Stomach (tissue), 9 donors: ENCODE measurements around the gene NRXN2. TPM values are rescaled to one million over a fixed set of nuclear protein-coding genes. Genes with fewer than 3 reads are reported as not detected.

ENCODE experiments used
- DNase-seq, 2 donors: peaks; one replicate each; pipeline versions ENCODE4 v3.0.0 to v3.0.0-alpha.2; 2013 to 2019
- H3K27ac ChIP-seq, 5 donors: fragments of 200-600 bp in 4 of 5; sonication (generic) in 4 of 5; one replicate each; pipeline ENCODE4 v1.5.1; 2013 to 2019; ENCODE audit warnings: mild to moderate bottlenecking in 1 of 5, moderate library complexity in 1 of 5
- H3K27me3 ChIP-seq, 3 donors: fragments of 200-600 bp; sonication (generic); one replicate each; pipeline ENCODE4 v1.5.1; 2017 to 2019; ENCODE audit warnings: mixed run types in 1 of 3
- H3K36me3 ChIP-seq, 4 donors: fragments of 200-600 bp; sonication (generic); 1 replicate in 3 of 4; 2 replicates in 1 of 4; pipeline ENCODE4 v1.5.1; 2016 to 2019
- H3K4me1 ChIP-seq, 4 donors: fragments of 200-600 bp; sonication (generic); one replicate each; pipeline ENCODE4 v1.5.1; 2016 to 2019
- H3K4me3 ChIP-seq, 4 donors: fragments of 200-600 bp; sonication (generic) in 3 of 4; one replicate each; pipeline ENCODE4 v1.5.1; 2016 to 2019; ENCODE audit warnings: mild to moderate bottlenecking in 1 of 4
- H3K9me3 ChIP-seq, 4 donors: fragments of 200-600 bp; sonication (generic); one replicate each; pipeline ENCODE4 v1.5.1; 2016 to 2019
- EP300 ChIP-seq: sonication (generic); formaldehyde crosslinking; IDR thresholded peaks from one replicate; pipeline ENCODE4 v1.6.1; 2017; ENCODE audit warnings: antibody characterized with exemption
- POLR2A ChIP-seq, 4 donors: fragments of 450-650 bp; IDR thresholded peaks; one replicate each; pipeline ENCODE4 v1.6.1; 2016; ENCODE audit warnings: antibody characterized with exemption in 4 of 4, control low read depth in 2 of 4, mild to moderate bottlenecking in 1 of 4, moderate library complexity in 1 of 4
- POLR2AphosphoS5 ChIP-seq, 3 donors: sonication (generic); formaldehyde crosslinking; IDR thresholded peaks; one replicate each; pipeline ENCODE4 v1.6.1; 2016; ENCODE audit warnings: antibody characterized with exemption in 3 of 3
- WGBS, 5 donors: extraction: QIAGEN DNeasy Blood & Tissue Kit in 3 of 5; methylation state at CpG; one replicate each; pipeline versions ENCODE4 v1.1.5 to v1.1.7; 2013 to 2018; 5-methylcytosine and 5-hydroxymethylcytosine counted together
- intact Hi-C: fragments of 100-400 bp; cut with DNase I; formaldehyde crosslinking; loops from one replicate; pipeline ENCODE4 v1.15.1; 2023; ENCODE audit warnings: low total_unique reads
- polyA plus RNA-seq, 3 donors: library from polyadenylated mRNA; stranded (reverse); fragments of 200-250 nt; gene quantifications; one replicate each; pipeline ENCODE4 v1.2.3, GENCODE V29; 2013
- total RNA-seq, 5 donors: library from RNA; depleted of rRNA; stranded (reverse); fragments of >200 nt; gene quantifications; one replicate each; pipeline versions ENCODE4 v1.1.0 to v1.2.3, GENCODE V29; 2014 to 2016
- TF ChIP-seq, protein P1 (sequence below), 7 experiments: fragments of 450-650 bp in 4 of 7; fragments of 200-600 bp in 3 of 7; sonication (generic) in 3 of 7; IDR thresholded peaks; one replicate each; pipeline ENCODE4 v1.5.1; 2016 to 2019; ENCODE audit warnings: antibody characterized with exemption in 7 of 7, control low read depth in 2 of 7, mild to moderate bottlenecking in 1 of 7
- donor health status: healthy with polysubstance abuse.
- donor health status: Bipolar disorder and iron deficiency.
- donor health status: healthy.

Gene NRXN2
- total and polyA plus RNA-seq, 8 donors, result 0.14 to 16.9 (median 1.2) TPM; not detected in 4

DNA sequence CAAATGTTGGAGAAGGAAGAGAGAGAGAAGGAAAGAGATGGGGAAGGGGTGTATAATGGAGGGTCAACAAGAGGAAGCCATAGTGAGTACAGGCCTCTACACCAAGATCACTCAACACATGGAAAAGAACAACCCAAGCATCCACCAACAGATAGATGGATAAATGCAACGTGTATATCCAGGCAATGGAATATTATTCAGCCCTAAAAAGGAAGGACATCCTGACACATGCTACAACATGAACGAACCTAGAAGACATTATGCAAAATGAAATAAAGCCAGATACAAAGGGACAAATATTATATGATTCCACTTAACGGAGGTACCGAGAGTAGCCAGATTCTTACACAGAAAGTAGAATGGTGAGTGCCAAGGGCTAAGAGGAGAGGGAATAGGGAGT lies 59.3 kb downstream of the NRXN2 start:
- H3K36me3 ChIP-seq, result no peaks in the 10 kb centered on the region
- H3K27ac ChIP-seq, result no peak overlapping the region
- no peak for DNase-seq
- WGBS, 5 donors, result 89 to 95% (median 90%) methylated on average over 4 of the region's 4 CpGs
- peaks cover 0 to 15% (median 0%) of the 10 kb centered on the region in 3 donors for H3K27me3 ChIP-seq
- no peaks in the 10 kb centered on the region for H3K4me1 ChIP-seq
- TF ChIP-seq, protein P1, sequence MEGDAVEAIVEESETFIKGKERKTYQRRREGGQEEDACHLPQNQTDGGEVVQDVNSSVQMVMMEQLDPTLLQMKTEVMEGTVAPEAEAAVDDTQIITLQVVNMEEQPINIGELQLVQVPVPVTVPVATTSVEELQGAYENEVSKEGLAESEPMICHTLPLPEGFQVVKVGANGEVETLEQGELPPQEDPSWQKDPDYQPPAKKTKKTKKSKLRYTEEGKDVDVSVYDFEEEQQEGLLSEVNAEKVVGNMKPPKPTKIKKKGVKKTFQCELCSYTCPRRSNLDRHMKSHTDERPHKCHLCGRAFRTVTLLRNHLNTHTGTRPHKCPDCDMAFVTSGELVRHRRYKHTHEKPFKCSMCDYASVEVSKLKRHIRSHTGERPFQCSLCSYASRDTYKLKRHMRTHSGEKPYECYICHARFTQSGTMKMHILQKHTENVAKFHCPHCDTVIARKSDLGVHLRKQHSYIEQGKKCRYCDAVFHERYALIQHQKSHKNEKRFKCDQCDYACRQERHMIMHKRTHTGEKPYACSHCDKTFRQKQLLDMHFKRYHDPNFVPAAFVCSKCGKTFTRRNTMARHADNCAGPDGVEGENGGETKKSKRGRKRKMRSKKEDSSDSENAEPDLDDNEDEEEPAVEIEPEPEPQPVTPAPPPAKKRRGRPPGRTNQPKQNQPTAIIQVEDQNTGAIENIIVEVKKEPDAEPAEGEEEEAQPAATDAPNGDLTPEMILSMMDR (IDR thresholded peaks at IDR 0.05), result no peak
- TF ChIP-seq POLR2A (IDR thresholded peaks at IDR 0.05) (no peak), EP300 (no peak), POLR2AphosphoS5 (IDR thresholded peaks at IDR 0.05) (no peak)
- intact Hi-C loops, result no loop called here
- no peak overlapping the region for H3K4me3 ChIP-seq
- no peaks in the 10 kb centered on the region for H3K9me3 ChIP-seq

GRCh38 chr11:64661614-64662013 lies 61.4 kb downstream of the NRXN2 start:
- Histone ChIP-seq H3K27ac (no peak overlapping the region), H3K36me3 (no peaks in the 10 kb centered on the region), H3K9me3 (no peaks in the 10 kb centered on the region), H3K4me3 (no peak overlapping the region), H3K4me1 (no peaks in the 10 kb centered on the region), H3K27me3 (no peaks in the 10 kb centered on the region)
- intact Hi-C loops, result no loop called here
- 81 to 86% (median 82%) methylated on average over 7 of the region's 7 CpGs for WGBS, 5 donors
- TF ChIP-seq EP300 (no peak), POLR2AphosphoS5 (IDR thresholded peaks at IDR 0.05) (no peak), POLR2A (IDR thresholded peaks at IDR 0.05) (no peak)
- TF ChIP-seq, protein P1 (IDR thresholded peaks at IDR 0.05), result no peak
- no peak for DNase-seq

DNA sequence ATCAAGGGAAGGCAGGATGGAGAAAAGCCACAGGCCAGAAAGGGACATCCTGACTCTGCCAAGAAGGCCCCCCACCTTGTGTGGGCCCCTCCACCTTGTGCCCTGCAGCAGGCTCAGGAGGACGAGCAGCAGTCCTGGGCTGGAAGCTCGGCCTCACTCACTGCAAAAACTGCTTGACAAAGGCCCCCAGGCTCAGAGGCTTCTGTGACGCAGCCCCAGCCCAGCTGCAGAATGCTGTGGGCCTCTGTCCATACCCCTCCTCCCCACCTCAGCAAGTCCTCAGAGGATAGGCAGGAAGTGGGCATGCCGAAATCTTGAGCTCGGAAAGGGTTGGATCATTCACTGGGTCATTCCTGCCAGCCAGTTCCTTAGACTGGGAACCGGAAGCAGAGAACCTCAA lies 61.9 kb downstream of the NRXN2 start:
- 61 to 76% (median 69%) methylated on average over 6 of the region's 6 CpGs for WGBS, 5 donors
- intact Hi-C loops, result no loop called here
- Histone ChIP-seq H3K4me1 (no peaks in the 10 kb centered on the region), H3K9me3 (no peaks in the 10 kb centered on the region), H3K36me3 (no peaks in the 10 kb centered on the region), H3K4me3 (no peak overlapping the region), H3K27me3 (no peaks in the 10 kb centered on the region), H3K27ac (no peak overlapping the region)
- no peak for TF ChIP-seq POLR2AphosphoS5 (IDR thresholded peaks at IDR 0.05)
- no peak for TF ChIP-seq POLR2A (IDR thresholded peaks at IDR 0.05)
- no peak for TF ChIP-seq EP300
- TF ChIP-seq, protein P1 (IDR thresholded peaks at IDR 0.05), result no peak
- DNase-seq, result peak in 1 of 2 donors; percentile 69

- WGBS, 5 donors, result 78 to 89% (median 83%) methylated on average over 11 to 19 of the region's 19 CpGs
- Histone ChIP-seq H3K9me3 (no peaks in the 10 kb centered on the region), H3K27me3 (no peaks in the 10 kb centered on the region), H3K4me3 (no peak overlapping the region), H3K36me3 (no peaks in the 10 kb centered on the region), H3K27ac (no peak overlapping the region), H3K4me1 (no peaks in the 10 kb centered on the region)
- TF ChIP-seq POLR2A (IDR thresholded peaks at IDR 0.05), result no peak
- TF ChIP-seq EP300, result no peak
- TF ChIP-seq POLR2AphosphoS5 (IDR thresholded peaks at IDR 0.05), result no peak
- TF ChIP-seq, protein P1 (IDR thresholded peaks at IDR 0.05), result no peak
- DNase-seq, result no peak
- intact Hi-C loops, result no loop called here
These were observed 62.3 kb downstream of the NRXN2 start for GRCh38 chr11:64660706-64661105.
